H1 (cell line): ENCODE results near the gene YAF2. TPM values are rescaled to one million over a fixed set of nuclear protein-coding genes. Genes with fewer than 3 reads are reported as not detected.

Experiments
- CTCF ChIA-PET: fragments of 300-600 bp; sonication (Branson Sonifier 250); formaldehyde crosslinking; loops from one replicate; lab custom pipeline; 2021; ENCODE audit not compliant: partially characterized antibody; lab: Charles Lee
- POLR2A ChIA-PET: fragments of 300-600 bp; sonication (Branson Sonifier 250); formaldehyde crosslinking; loops from one replicate; lab custom pipeline; 2021; ENCODE audit warnings: inconsistent platforms; ENCODE audit not compliant: partially characterized antibody; lab: Charles Lee
- DNase-seq, 2 experiments: peaks; one replicate each; pipeline versions ENCODE4 v3.0.0 to v3.0.0-alpha.2; 2010 to 2022; ENCODE audit warnings: low spot score in 2 of 2, low read depth in 1 of 2, mixed read lengths in 1 of 2
- FAIRE-seq: peaks from 2 replicates; lab custom pipeline; 2011; peaks lifted over from hg19 to GRCh38; lab: Jason Lieb, UNC
- H2AFZ ChIP-seq: 2 replicates; pipeline ENCODE4 v1.8.1; 2012; ENCODE audit warnings: low read length, inconsistent platforms
- H2AK5ac ChIP-seq: 2 replicates; pipeline ENCODE4 v1.6.1; 2013; ENCODE audit warnings: low read depth, low read length
- H2BK120ac ChIP-seq: replicated peaks from 2 replicates; pipeline ENCODE3; 2013; ENCODE audit warnings: low read depth, low read length, inconsistent platforms
- H2BK12ac ChIP-seq: 2 replicates; pipeline ENCODE4 v1.6.1; 2013; ENCODE audit warnings: low read depth, low read length
- H2BK15ac ChIP-seq: 2 replicates; pipeline ENCODE4 v1.6.1; 2013; ENCODE audit warnings: low read length
- H2BK20ac ChIP-seq: 2 replicates; pipeline ENCODE4 v1.6.1; 2013; ENCODE audit warnings: low read length
- H2BK5ac ChIP-seq: 2 replicates; pipeline ENCODE4 v1.6.1; 2013; ENCODE audit warnings: low read depth, low read length
- H3K14ac ChIP-seq: 2 replicates; pipeline ENCODE4 v1.6.1; 2013; ENCODE audit warnings: inconsistent platforms; ENCODE audit not compliant: insufficient read length
- H3K18ac ChIP-seq: 2 replicates; pipeline ENCODE4 v1.6.1; 2013; ENCODE audit warnings: low read length; ENCODE audit errors: extremely low read depth
- H3K23ac ChIP-seq: 2 replicates; pipeline ENCODE4 v1.6.1; 2013; ENCODE audit warnings: inconsistent platforms; ENCODE audit not compliant: insufficient read length
- H3K23me2 ChIP-seq: 2 replicates; pipeline ENCODE4 v1.6.1; 2013; ENCODE audit warnings: low read depth, low read length
- H3K27ac ChIP-seq: 2 replicates; pipeline ENCODE4 v1.6.1; 2011; ENCODE audit warnings: low read depth, low read length, inconsistent platforms
- H3K27me3 ChIP-seq, 4 experiments: replicated peaks in 1 of 4; 1 replicate in 1 of 4; 2 replicates in 3 of 4; pipeline versions ENCODE4 v1.6.1 to v1.8.1; 2011 to 2013; ENCODE audit warnings: low read length in 3 of 4, mild to moderate bottlenecking in 3 of 4, inconsistent platforms in 2 of 4, mixed read lengths in 2 of 4, moderate library complexity in 1 of 4; ENCODE audit not compliant: control insufficient read depth in 3 of 4, insufficient read depth in 3 of 4; ENCODE audit errors: extremely low read depth in 1 of 4
- H3K36me3 ChIP-seq, 4 experiments: 2 replicates each; pipeline versions ENCODE4 v1.6.1 to v1.8.1; 2011 to 2013; ENCODE audit warnings: mild to moderate bottlenecking in 4 of 4, low read length in 3 of 4, moderate library complexity in 2 of 4, control low read depth in 1 of 4, inconsistent platforms in 1 of 4; ENCODE audit not compliant: insufficient read depth in 4 of 4, control insufficient read depth in 2 of 4
- H3K4ac ChIP-seq: replicated peaks from 2 replicates; pipeline ENCODE3; 2013; ENCODE audit warnings: low read length, low read depth, mixed read lengths, inconsistent platforms; ENCODE audit not compliant: insufficient read length
- H3K4me1 ChIP-seq, 4 experiments: replicated peaks in 1 of 4; 1 replicate in 1 of 4; 2 replicates in 3 of 4; pipeline versions ENCODE4 v1.6.1 to v1.8.1; 2011 to 2013; ENCODE audit warnings: low read length in 3 of 4, inconsistent platforms in 2 of 4, mixed read lengths in 1 of 4; ENCODE audit not compliant: insufficient read depth in 4 of 4, control insufficient read depth in 3 of 4
- H3K4me2 ChIP-seq, 2 experiments: 2 replicates each; pipeline versions ENCODE4 v1.6.1 to v1.8.1; 2011 to 2013; ENCODE audit warnings: low read depth in 2 of 2, low read length in 2 of 2, control low read depth in 1 of 2, inconsistent platforms in 1 of 2, mild to moderate bottlenecking in 1 of 2; ENCODE audit not compliant: insufficient read depth in 1 of 2
- H3K4me3 ChIP-seq, 4 experiments: fragments of 200-600, 300-600 bp in 1 of 4; sonication (generic), shearing (Covaris generic), sonication (Bioruptor Twin) in 1 of 4; 2 replicates each; pipeline versions ENCODE4 v1.5.1 to v1.8.1; 2011 to 2016; ENCODE audit warnings: low read length in 4 of 4, low read depth in 3 of 4, control low read depth in 2 of 4, inconsistent platforms in 2 of 4, mild to moderate bottlenecking in 2 of 4, mixed read lengths in 1 of 4, moderate library complexity in 1 of 4; ENCODE audit not compliant: insufficient read depth in 2 of 4; ENCODE audit errors: extremely low read depth in 1 of 4
- H3K56ac ChIP-seq: replicated peaks from 2 replicates; pipeline ENCODE3; 2013; ENCODE audit warnings: low read depth, mild to moderate bottlenecking, mixed read lengths, low read length, inconsistent platforms; ENCODE audit not compliant: insufficient read length
- H3K79me1 ChIP-seq: 2 replicates; pipeline ENCODE4 v1.6.1; 2013; ENCODE audit warnings: low read depth, low read length, control low read depth
- H3K79me2 ChIP-seq, 2 experiments: 2 replicates each; pipeline versions ENCODE4 v1.6.1 to v1.8.1; 2012 to 2013; ENCODE audit warnings: low read length in 2 of 2, mild to moderate bottlenecking in 2 of 2, inconsistent platforms in 1 of 2; ENCODE audit not compliant: insufficient read depth in 2 of 2, control insufficient read depth in 1 of 2
- H3K9ac ChIP-seq, 4 experiments: replicated peaks in 1 of 4; 1 replicate in 1 of 4; 2 replicates in 3 of 4; pipeline versions ENCODE4 v1.6.1 to v1.8.1; 2011 to 2013; ENCODE audit warnings: low read depth in 3 of 4, low read length in 3 of 4, control low read depth in 2 of 4, mild to moderate bottlenecking in 2 of 4, moderate library complexity in 2 of 4, inconsistent platforms in 1 of 4; ENCODE audit errors: extremely low read depth in 1 of 4
- H3K9me3 ChIP-seq, 2 experiments: 2 replicates each; pipeline versions ENCODE4 v1.6.1 to v1.8.1; 2012 to 2013; ENCODE audit warnings: mild to moderate bottlenecking in 2 of 2, moderate library complexity in 2 of 2, control low read depth in 1 of 2, inconsistent platforms in 1 of 2, low read depth in 1 of 2, low read length in 1 of 2, mixed read lengths in 1 of 2; ENCODE audit not compliant: insufficient read depth in 2 of 2
- H4K20me1 ChIP-seq, 2 experiments: replicated peaks in 1 of 2; 2 replicates each; pipeline versions ENCODE3 to v1.8.1; 2011 to 2013; ENCODE audit warnings: inconsistent platforms in 2 of 2, low read length in 2 of 2, mild to moderate bottlenecking in 1 of 2; ENCODE audit not compliant: insufficient read depth in 2 of 2, control insufficient read depth in 1 of 2
- H4K5ac ChIP-seq: 2 replicates; pipeline ENCODE4 v1.6.1; 2013; ENCODE audit warnings: low read length, low read depth, mixed read lengths, inconsistent platforms; ENCODE audit not compliant: insufficient read length
- H4K8ac ChIP-seq: 2 replicates; pipeline ENCODE4 v1.8.0; 2013; ENCODE audit warnings: mild to moderate bottlenecking, moderate library complexity, low read length, inconsistent platforms; ENCODE audit not compliant: insufficient read depth; ENCODE audit errors: extremely low read depth
- H4K91ac ChIP-seq: replicated peaks from 2 replicates; pipeline ENCODE3; 2013; ENCODE audit warnings: low read length, mixed read lengths, inconsistent platforms; ENCODE audit not compliant: insufficient read length
- BACH1 ChIP-seq: IDR thresholded peaks from 2 replicates; pipeline ENCODE4 v1.6.1; 2012; ENCODE audit warnings: low read length, improper control_type of control experiment
- BCL11A ChIP-seq, 2 experiments: IDR thresholded peaks; one replicate each; pipeline ENCODE4 v1.6.1; 2011; ENCODE audit warnings: low read depth in 2 of 2, low read length in 2 of 2, mild to moderate bottlenecking in 2 of 2
- CBX8 ChIP-seq: fragments of 300-800, 300-1000 bp; sonication (generic); IDR thresholded peaks from 2 replicates; pipeline ENCODE4 v1.7.1; 2016; ENCODE audit warnings: low read depth, low read length, borderline replicate concordance
- KDM1A ChIP-seq: fragments of 200-600, 300-600 bp; sonication (generic); IDR thresholded peaks from 2 replicates; pipeline ENCODE4 v1.7.1; 2016; ENCODE audit warnings: mild to moderate bottlenecking, low read length, borderline replicate concordance
- KDM4A ChIP-seq: IDR thresholded peaks from one replicate; pipeline ENCODE4 v1.7.1; 2012; ENCODE audit warnings: low read depth, mild to moderate bottlenecking, moderate library complexity, low read length, inconsistent platforms; ENCODE audit not compliant: severe bottlenecking
- MAX ChIP-seq: IDR thresholded peaks from 2 replicates; pipeline ENCODE4 v1.6.1; 2012; ENCODE audit warnings: inconsistent platforms
- POU5F1 ChIP-seq: IDR thresholded peaks from 2 replicates; pipeline ENCODE4 v1.6.1; 2011; ENCODE audit warnings: low read depth, mild to moderate bottlenecking, low read length, moderate library complexity
- RAD21 ChIP-seq, 2 experiments: IDR thresholded peaks in 1 of 2; conservative IDR thresholded peaks in 1 of 2; 2 replicates each; pipeline ENCODE4 v1.6.1; 2011; ENCODE audit warnings: low read depth in 2 of 2, low read length in 2 of 2, improper control_type of control experiment in 1 of 2, inconsistent platforms in 1 of 2, mild to moderate bottlenecking in 1 of 2, moderate library complexity in 1 of 2
- RFX5 ChIP-seq: IDR thresholded peaks from 2 replicates; pipeline ENCODE4 v1.6.1; 2011; ENCODE audit warnings: low read depth, low read length, improper control_type of control experiment, borderline replicate concordance
- RNF2 ChIP-seq: fragments of 200-900, 300-1000 bp; sonication (generic); IDR thresholded peaks from 2 replicates; pipeline ENCODE4 v1.7.1; 2016; ENCODE audit warnings: borderline replicate concordance, low read depth, mild to moderate bottlenecking, antibody characterized with exemption, low read length; ENCODE audit not compliant: poor library complexity, severe bottlenecking; ENCODE audit errors: missing control alignments
- SP1 ChIP-seq: IDR thresholded peaks from 2 replicates; pipeline ENCODE4 v1.6.1; 2011; ENCODE audit warnings: low read depth, low read length
- SP2 ChIP-seq: IDR thresholded peaks from 2 replicates; pipeline ENCODE4 v1.6.1; 2012; ENCODE audit warnings: mild to moderate bottlenecking, low read length, inconsistent platforms
- TAF1 ChIP-seq: IDR thresholded peaks from 2 replicates; pipeline ENCODE4 v1.6.1; 2011; ENCODE audit warnings: mild to moderate bottlenecking, low read depth, low read length
- TAF7 ChIP-seq: optimal IDR thresholded peaks from 2 replicates; pipeline ENCODE3; 2011; ENCODE audit warnings: low read depth, mild to moderate bottlenecking, inconsistent platforms, low read length, moderate library complexity, borderline replicate concordance
- WGBS, 2 experiments: shearing (Covaris generic) in 1 of 2; methylation state at CpG; one replicate each; pipeline versions ENCODE4 v1.1.6 to v1.1.7; 2013 to 2015; ENCODE audit warnings: low lambda C conversion rate in 2 of 2, mixed read lengths in 2 of 2, inconsistent platforms in 1 of 2, low coverage in 1 of 2, missing lambda C conversion rate in 1 of 2; ENCODE audit not compliant: insufficient replicate concordance in 2 of 2, insufficient coverage in 1 of 2, insufficient read length in 1 of 2; ENCODE audit errors: extremely low coverage in 1 of 2, missing lambda C conversion rate in 1 of 2; 5-methylcytosine and 5-hydroxymethylcytosine counted together
- polyA plus RNA-seq, 7 experiments: library from polyadenylated mRNA; depleted of rRNA in 3 of 7; stranded (reverse) in 5 of 7; unstranded in 2 of 7; fragments of >200 nt in 5 of 7; fragments of 200-250 nt in 2 of 7; gene quantifications; 1 replicate in 5 of 7; 2 replicates in 1 of 7; 4 replicates in 1 of 7; pipeline versions ENCODE4 v1.2.1 to v1.2.3, GENCODE V29; 2011 to 2013; ENCODE audit warnings: missing spikeins in 2 of 7, mixed read lengths in 2 of 7
- total RNA-seq: library from RNA; stranded (reverse); fragmentation: NEBNext Ultra II Directional; extraction: Animal tissue kit (Norgen Biotek cat#: 25700); gene quantifications from 2 replicates; pipeline ENCODE4 v1.2.1, GENCODE V29; 2021

Gene YAF2
- total and polyA plus RNA-seq, 2 of the 8 experiments (the other 6 are each of a cell fraction or from before 2014, with no cell fraction given), result 0.50 to 2.2 TPM

- no peak for DNase-seq
- Histone ChIP-seq H4K20me1 (no peaks in the 10 kb centered on the region), H3K79me2 (no peaks in the 10 kb centered on the region), H3K4me3 (no peak overlapping the region), H3K14ac (no peak overlapping the region), H3K4me2 (no peak overlapping the region), H4K5ac (no peak overlapping the region), H2BK20ac (no peak overlapping the region), H3K4me1 (no peaks in the 10 kb centered on the region), H2BK5ac (no peak overlapping the region), H2AFZ (no peak overlapping the region), H3K27ac (no peak overlapping the region), H3K79me1 (no peaks in the 10 kb centered on the region), H4K8ac (no peak overlapping the region), H4K91ac (no peak overlapping the region), H3K4ac (no peak overlapping the region), H3K9ac (no peak overlapping the region), H2BK120ac (no peak overlapping the region), H3K27me3 (no peaks in the 10 kb centered on the region), H2AK5ac (no peak overlapping the region), H3K23me2 (no peaks in the 10 kb centered on the region), H3K18ac (no peak overlapping the region), H2BK12ac (no peak overlapping the region), H3K36me3 (no peaks in the 10 kb centered on the region), H2BK15ac (no peak overlapping the region), H3K56ac (no peak overlapping the region), H3K9me3 (no peaks in the 10 kb centered on the region), H3K23ac (no peak overlapping the region)
- no peak for FAIRE-seq
- WGBS, 2 experiments, result 90% methylated on average over 6 of the region's 6 CpGs; no CpG with 5 or more reads in 1 of the 2 experiments
- CTCF ChIA-PET, result interaction anchor here (0.5 kb wide), 1 partner anchor 13 kb away, joined by 3 read pairs; no protein-coding TSS in a partner anchor
- POLR2A ChIA-PET, result interaction anchor here (0.6 kb wide), 1 partner anchor 543 kb away, joined by 3 read pairs; no protein-coding TSS in a partner anchor
- TF ChIP-seq MAX (no peak), RFX5 (no peak), KDM1A (no peak), TAF1 (no peak), CBX8 (no peak), TAF7 (no peak), BACH1 (no peak), RNF2 (no peak), BCL11A (IDR thresholded peaks at IDR 0.05; ENCODE audit: low read depth in 2 of 2, low read length in 2 of 2) (no peak), SP1 (no peak), SP2 (no peak), POU5F1 (no peak), KDM4A (no peak), RAD21 (IDR thresholded peaks at IDR 0.05 in 1 of 2, conservative IDR thresholded peaks at IDR 0.05 in 1 of 2; ENCODE audit: low read depth in 2 of 2, low read length in 2 of 2) (no peak)
Observed at GRCh38 chr12:42260518-42260917, 22.5 kb upstream of the YAF2 start.
